PFSK-1 (cell line): ENCODE measurements around the gene CNGB1.

Experiments used
- FOXP2 ChIP-seq: optimal IDR thresholded peaks from 2 replicates; pipeline ENCODE3; 2011; ENCODE audit warnings: borderline replicate concordance, control low read depth, inconsistent platforms; ENCODE audit not compliant: insufficient read depth; ENCODE audit errors: extremely low read length, extremely low read depth
- POLR2AphosphoS5 ChIP-seq: IDR thresholded peaks from 2 replicates; pipeline ENCODE4 v1.6.1; 2012; ENCODE audit warnings: low read depth, mild to moderate bottlenecking, control low read depth, low read length, moderate library complexity
- SIN3A ChIP-seq: IDR thresholded peaks from 2 replicates; pipeline ENCODE4 v1.6.1; 2012; ENCODE audit warnings: mild to moderate bottlenecking, low read length, moderate library complexity, borderline replicate concordance; ENCODE audit not compliant: insufficient read depth
- TAF1 ChIP-seq: IDR thresholded peaks from 2 replicates; pipeline ENCODE4 v1.6.1; 2012; ENCODE audit warnings: low read length, control low read depth, borderline replicate concordance; ENCODE audit not compliant: insufficient read depth
- TF ChIP-seq, protein P1 (sequence below), 2 experiments: IDR thresholded peaks; 2 replicates each; pipeline versions ENCODE4 v1.6.1 to v1.8.0; 2011 to 2012; ENCODE audit warnings: low read depth in 2 of 2, low read length in 2 of 2, control low read depth in 1 of 2, inconsistent platforms in 1 of 2, mild to moderate bottlenecking in 1 of 2, moderate library complexity in 1 of 2; ENCODE audit not compliant: insufficient read depth in 1 of 2

The CNGB1 gene

DNA sequence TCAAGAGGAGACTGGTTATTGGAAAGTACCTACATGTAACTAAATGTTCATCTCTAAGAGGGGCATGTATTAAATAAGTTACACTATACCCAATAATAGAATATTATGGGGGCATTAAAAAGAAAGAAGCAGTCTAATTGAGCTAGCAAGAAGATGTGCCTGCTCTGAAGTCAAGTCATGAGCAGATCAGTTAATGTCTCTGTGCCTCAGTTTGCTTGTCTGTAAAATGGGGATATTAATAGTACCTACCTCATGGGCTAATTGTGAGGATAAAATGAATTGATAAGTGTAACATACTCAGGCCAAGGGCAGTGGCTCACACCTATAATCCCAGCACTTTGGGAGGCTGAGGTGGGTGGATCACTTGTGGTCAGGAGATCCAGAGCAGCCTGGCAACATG, 3.0 kb downstream of the CNGB1 start:
- TF ChIP-seq SIN3A: no peak
- TF ChIP-seq TAF1: no peak
- TF ChIP-seq, protein P1, sequence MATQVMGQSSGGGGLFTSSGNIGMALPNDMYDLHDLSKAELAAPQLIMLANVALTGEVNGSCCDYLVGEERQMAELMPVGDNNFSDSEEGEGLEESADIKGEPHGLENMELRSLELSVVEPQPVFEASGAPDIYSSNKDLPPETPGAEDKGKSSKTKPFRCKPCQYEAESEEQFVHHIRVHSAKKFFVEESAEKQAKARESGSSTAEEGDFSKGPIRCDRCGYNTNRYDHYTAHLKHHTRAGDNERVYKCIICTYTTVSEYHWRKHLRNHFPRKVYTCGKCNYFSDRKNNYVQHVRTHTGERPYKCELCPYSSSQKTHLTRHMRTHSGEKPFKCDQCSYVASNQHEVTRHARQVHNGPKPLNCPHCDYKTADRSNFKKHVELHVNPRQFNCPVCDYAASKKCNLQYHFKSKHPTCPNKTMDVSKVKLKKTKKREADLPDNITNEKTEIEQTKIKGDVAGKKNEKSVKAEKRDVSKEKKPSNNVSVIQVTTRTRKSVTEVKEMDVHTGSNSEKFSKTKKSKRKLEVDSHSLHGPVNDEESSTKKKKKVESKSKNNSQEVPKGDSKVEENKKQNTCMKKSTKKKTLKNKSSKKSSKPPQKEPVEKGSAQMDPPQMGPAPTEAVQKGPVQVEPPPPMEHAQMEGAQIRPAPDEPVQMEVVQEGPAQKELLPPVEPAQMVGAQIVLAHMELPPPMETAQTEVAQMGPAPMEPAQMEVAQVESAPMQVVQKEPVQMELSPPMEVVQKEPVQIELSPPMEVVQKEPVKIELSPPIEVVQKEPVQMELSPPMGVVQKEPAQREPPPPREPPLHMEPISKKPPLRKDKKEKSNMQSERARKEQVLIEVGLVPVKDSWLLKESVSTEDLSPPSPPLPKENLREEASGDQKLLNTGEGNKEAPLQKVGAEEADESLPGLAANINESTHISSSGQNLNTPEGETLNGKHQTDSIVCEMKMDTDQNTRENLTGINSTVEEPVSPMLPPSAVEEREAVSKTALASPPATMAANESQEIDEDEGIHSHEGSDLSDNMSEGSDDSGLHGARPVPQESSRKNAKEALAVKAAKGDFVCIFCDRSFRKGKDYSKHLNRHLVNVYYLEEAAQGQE (IDR thresholded peaks at IDR 0.05; ENCODE audit: insufficient read depth in 1 of 2, low read depth in 2 of 2, low read length in 2 of 2): no peak
- no peak for TF ChIP-seq FOXP2
- TF ChIP-seq POLR2AphosphoS5: no peak

DNA sequence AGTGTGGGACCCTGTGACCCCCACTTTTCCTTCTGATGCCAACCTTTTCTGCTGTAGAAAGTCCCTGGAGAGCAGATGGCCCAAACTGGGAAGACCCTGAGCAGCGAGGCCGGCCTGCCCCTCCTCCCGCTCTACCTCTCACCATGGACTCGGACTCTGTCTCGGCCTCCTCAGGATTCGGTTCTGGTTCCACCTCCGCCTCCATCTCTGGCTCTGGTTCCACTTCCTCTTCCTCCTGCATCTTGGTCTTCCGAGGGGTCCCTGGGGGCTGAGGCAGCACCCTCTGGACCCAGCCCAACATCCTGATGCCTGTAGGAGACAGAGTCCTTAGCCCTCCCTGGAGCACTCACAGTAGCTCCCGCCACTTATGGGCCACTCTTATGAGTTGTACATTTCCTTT, 3.9 kb downstream of the CNGB1 start:
- TF ChIP-seq SIN3A (no peak), TAF1 (no peak), FOXP2 (no peak), POLR2AphosphoS5 (no peak)
- TF ChIP-seq, protein P1 (IDR thresholded peaks at IDR 0.05; ENCODE audit: insufficient read depth in 1 of 2, low read depth in 2 of 2, low read length in 2 of 2): no peak

DNA sequence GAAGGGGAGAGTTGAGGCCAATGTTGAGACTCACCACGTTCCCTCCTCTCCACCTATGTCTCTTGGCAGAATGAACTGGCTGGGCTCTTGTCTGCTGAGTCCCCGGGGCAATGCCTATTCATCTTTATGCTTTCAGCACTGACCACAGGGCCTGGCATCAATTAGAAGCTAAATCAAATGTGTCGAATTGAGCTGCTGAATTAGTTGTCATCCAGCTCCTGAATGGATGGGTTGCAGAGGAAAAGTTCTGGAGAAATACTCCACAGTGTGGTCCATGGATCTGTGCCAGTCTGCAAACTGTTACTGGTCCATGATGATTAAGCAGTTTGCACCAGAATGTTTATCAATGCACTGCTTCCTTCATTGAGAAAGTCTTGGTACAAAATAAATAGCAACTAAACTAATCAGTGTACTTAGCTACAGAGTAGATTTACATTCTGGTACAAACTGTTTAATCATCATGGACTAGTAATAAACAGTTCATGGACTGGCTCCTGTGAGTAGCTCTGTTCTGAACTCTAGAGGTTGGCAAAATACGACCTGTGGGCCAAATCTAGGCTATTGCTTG, 4.6 kb downstream of the CNGB1 start:
- no peak for TF ChIP-seq SIN3A
- TF ChIP-seq, protein P1 (IDR thresholded peaks at IDR 0.05; ENCODE audit: insufficient read depth in 1 of 2, low read depth in 2 of 2, low read length in 2 of 2): no peak
- TF ChIP-seq POLR2AphosphoS5: no peak
- no peak for TF ChIP-seq TAF1
- TF ChIP-seq FOXP2: no peak

DNA sequence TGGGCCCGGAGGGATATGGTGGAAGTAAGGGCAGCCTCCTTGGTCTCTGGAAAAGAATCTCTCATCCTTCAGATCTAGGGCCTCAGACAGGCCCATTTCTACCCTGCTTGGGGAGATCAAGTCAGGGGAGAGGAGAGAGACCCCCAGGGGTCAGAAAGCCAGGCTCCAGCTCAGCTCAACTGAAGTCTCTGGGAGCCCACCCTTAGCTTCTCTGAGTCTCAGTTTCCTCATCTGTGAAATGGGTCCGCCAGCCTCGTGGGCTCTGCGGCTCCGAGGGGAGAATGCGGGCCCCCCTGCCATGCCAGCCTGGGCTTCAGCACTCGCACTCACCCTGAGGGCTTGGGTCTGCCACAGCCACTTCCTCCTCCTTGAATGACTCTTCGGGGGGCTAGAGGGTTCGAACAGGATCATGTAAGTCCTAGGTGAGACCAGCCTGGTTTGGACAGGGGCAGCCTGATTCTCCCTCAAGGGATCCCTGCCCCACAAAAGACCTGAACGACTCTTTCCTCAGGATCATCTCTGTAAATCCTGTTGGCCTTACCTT, 6.7 kb downstream of the CNGB1 start:
- TF ChIP-seq TAF1 (no peak), SIN3A (no peak), POLR2AphosphoS5 (no peak), FOXP2 (no peak)
- TF ChIP-seq, protein P1 (IDR thresholded peaks at IDR 0.05; ENCODE audit: insufficient read depth in 1 of 2, low read depth in 2 of 2, low read length in 2 of 2): no peak

DNA sequence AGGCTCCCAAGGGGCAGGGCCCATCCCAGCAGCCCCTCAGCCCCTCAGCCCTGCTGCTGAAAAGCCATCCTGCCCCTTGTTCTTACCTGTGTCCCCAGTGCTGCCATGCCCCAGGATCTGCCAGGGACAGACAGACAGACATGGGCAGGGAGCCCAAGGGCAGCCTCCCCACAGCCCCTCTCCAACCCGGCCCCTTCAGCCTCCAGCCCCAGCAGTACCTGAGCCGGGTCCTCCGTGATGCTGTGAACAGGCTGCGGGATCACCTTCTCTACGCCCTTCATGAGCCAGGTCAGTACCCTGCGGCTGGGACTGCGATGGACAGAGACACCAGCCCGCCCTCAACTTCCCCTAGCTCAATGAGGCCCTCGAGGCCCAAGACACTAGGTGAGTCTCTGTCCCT, 8.2 kb downstream of the CNGB1 start:
- TF ChIP-seq SIN3A (no peak), FOXP2 (no peak)
- TF ChIP-seq, protein P1 (IDR thresholded peaks at IDR 0.05; ENCODE audit: insufficient read depth in 1 of 2, low read depth in 2 of 2, low read length in 2 of 2): no peak
